Fibroblast of pulmonary artery (primary cell): ENCODE data around the gene CFL2.
A peak's percentile ranks its signal among the peaks of the same experiment; 100 is the strongest.

Source experiments
- DNase-seq: peaks from one replicate; pipeline ENCODE4 v3.0.0-alpha.2; 2010; ENCODE audit warnings: low read depth
- H3K4me3 ChIP-seq: replicated peaks from 2 replicates; pipeline ENCODE4 v1.5.1; 2011; ENCODE audit warnings: low read depth, mild to moderate bottlenecking, control low read depth, low read length, moderate library complexity
- TF ChIP-seq, protein P1 (sequence below): IDR thresholded peaks from 2 replicates; pipeline ENCODE4 v1.5.1; 2011; ENCODE audit warnings: mild to moderate bottlenecking, control low read depth, low read length, inconsistent platforms; ENCODE audit errors: missing control alignments

Gene CFL2

DNA sequence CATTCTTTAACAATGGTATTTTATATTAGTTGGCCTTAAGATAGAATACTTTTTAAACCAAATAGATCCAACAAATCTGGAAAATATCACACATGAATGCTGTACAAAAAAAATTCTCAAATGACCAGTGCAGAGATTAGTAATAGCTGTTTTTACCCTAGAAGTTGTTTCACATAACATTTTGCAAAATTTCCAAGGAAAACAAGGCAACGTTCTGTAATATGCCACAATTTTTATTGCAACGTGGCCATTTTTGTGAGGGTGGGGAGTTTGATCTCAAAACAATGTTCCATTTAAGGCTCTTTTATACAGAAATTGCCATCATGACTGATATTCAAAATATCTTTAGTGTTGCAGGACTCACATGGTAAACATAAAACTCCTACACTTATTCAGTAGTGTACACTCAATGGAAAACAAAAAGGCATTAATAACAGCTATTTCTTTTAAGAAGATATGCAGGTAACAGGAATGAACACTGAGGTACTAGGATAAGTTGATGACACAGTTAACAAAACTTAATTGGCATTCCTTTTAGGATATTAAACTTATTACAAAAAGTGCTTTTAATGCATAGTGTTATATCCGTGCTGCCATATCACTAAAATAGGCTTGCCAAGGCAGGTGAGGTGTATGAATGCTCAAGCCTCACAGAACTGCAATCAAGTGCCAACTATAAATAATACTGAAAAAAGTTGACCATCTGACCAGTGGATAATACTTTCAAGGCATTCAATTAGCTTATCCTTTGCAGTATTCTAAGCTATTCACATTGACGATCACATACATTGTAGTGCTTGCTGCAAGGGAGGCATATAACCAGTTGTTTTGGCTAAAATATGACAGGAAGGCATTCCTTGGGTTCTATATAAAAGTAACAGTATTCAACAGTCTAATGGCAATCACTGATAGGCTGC lies 2.3 kb downstream of the CFL2 start:
- no peak overlapping the region for H3K4me3 ChIP-seq
- no peak for DNase-seq
- TF ChIP-seq, protein P1, sequence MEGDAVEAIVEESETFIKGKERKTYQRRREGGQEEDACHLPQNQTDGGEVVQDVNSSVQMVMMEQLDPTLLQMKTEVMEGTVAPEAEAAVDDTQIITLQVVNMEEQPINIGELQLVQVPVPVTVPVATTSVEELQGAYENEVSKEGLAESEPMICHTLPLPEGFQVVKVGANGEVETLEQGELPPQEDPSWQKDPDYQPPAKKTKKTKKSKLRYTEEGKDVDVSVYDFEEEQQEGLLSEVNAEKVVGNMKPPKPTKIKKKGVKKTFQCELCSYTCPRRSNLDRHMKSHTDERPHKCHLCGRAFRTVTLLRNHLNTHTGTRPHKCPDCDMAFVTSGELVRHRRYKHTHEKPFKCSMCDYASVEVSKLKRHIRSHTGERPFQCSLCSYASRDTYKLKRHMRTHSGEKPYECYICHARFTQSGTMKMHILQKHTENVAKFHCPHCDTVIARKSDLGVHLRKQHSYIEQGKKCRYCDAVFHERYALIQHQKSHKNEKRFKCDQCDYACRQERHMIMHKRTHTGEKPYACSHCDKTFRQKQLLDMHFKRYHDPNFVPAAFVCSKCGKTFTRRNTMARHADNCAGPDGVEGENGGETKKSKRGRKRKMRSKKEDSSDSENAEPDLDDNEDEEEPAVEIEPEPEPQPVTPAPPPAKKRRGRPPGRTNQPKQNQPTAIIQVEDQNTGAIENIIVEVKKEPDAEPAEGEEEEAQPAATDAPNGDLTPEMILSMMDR, result no peak

DNA sequence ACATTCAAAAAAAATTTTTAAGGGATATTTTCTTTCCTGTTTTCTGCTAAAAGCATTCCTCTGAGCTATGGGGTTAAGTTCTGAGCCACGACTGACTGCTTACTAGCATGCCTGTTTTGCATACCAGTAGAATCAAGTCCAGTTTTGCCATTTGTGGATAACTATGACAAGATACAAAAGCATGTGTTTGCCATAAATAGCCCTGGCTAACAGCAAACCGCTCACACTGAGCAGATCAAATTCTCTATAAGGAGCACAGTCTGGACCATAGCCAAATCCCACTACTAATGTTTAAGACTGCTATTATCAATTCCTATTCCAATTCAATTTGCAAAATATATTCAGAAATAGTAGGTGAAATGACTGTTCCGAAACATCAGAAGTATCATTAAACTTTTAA lies 3.2 kb downstream of the CFL2 start:
- no peak overlapping the region for H3K4me3 ChIP-seq
- DNase-seq, result peak; percentile 73
- TF ChIP-seq, protein P1, result no peak

DNA sequence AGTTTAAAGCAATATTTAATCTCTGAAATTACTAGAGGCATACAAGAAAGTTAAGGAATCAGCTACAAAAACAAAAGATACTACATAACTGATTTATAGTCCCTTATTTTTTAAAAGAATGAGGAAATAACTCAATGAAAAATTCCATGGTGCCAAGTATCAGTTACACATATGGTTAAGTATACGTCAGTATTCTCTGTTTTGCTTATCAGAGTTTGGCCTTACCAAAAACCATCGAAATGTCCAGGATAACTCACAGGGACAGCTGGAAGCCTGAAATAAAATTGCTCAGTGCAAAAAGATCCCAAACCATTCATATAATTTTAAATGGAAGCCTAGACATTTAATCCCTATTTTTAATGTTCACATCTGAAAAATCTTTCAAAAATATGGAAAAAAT lies 3.6 kb downstream of the CFL2 start:
- peak; percentile 36 for DNase-seq
- H3K4me3 ChIP-seq, result no peak overlapping the region
- TF ChIP-seq, protein P1, result no peak

DNA sequence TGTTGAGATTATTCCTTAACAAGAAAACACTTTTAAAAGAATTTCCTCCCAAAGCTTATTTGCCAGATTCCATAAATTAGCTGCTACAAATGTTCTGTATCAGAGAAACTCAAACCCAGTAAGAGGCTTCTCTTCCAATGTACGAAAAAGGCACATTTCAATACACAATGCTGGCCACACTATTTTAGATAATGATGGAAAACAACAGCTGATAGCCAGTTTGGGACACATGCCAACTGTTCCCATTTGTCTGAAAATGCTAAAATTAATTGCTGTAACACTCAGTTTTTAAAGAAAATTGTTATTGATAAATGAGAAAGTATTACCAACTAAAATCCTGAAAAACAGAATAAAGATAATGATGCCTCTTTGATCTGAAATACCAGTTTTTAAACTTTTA lies 4.4 kb downstream of the CFL2 start:
- TF ChIP-seq, protein P1, result no peak
- no peak overlapping the region for H3K4me3 ChIP-seq

DNA sequence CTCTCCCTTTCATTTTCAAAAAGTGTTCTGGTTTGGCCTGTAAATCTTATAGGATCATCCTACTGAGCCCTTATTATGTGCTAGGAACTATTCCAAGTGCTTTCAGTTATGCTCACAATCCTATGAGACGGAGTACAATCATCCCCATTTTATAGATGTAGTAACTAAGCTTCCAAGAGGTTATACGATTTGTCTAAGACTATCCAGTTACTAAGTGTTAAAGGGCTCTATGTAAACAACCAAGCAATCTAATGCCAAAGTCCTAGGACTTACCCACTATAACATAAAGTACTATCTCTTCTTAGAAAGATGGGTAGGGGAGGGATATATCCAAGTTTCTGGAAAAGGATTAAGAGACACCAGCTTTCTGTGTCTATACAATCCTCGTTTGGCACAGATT lies 6.7 kb downstream of the CFL2 start:
- no peak for DNase-seq
- TF ChIP-seq, protein P1, result no peak
- H3K4me3 ChIP-seq, result no peak overlapping the region

More for the DNA sequence above, 4.4 kb downstream of the CFL2 start:
- no peak for DNase-seq

DNA sequence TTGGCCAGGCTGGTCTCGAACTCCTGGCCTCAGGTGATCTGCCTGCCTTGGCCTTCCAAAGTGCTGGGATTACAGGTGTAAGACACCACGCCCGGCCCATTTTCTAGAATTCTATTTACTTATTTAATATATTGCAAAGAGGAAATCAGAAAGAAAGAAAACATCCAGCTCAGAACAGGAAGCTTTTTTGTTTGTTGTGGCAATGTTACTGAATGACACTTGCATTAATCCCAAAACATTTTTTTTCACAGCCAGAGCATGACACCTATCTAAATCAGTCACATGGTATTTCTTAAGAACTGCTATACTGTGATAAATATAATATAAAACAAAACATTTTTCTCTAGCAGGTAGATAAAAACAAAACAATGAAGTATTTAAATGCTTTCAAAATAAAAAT lies 12.6 kb downstream of the CFL2 start:
- H3K4me3 ChIP-seq, result no peak overlapping the region
- no peak for DNase-seq
- TF ChIP-seq, protein P1, result no peak
